ENCODE measurements around the gene TMEM132A.

TMEM132A gene

GRCh38 chr11:60985501-60985900 is 61.2 kb downstream of the TMEM132A start:
- H3K4me3 ChIP-seq (replicated peaks; ENCODE audit: low read depth, low read length): no peak overlapping the region
- TF ChIP-seq, protein P1, sequence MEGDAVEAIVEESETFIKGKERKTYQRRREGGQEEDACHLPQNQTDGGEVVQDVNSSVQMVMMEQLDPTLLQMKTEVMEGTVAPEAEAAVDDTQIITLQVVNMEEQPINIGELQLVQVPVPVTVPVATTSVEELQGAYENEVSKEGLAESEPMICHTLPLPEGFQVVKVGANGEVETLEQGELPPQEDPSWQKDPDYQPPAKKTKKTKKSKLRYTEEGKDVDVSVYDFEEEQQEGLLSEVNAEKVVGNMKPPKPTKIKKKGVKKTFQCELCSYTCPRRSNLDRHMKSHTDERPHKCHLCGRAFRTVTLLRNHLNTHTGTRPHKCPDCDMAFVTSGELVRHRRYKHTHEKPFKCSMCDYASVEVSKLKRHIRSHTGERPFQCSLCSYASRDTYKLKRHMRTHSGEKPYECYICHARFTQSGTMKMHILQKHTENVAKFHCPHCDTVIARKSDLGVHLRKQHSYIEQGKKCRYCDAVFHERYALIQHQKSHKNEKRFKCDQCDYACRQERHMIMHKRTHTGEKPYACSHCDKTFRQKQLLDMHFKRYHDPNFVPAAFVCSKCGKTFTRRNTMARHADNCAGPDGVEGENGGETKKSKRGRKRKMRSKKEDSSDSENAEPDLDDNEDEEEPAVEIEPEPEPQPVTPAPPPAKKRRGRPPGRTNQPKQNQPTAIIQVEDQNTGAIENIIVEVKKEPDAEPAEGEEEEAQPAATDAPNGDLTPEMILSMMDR (IDR thresholded peaks at IDR 0.05; ENCODE audit: low read depth, low read length, missing control alignments): no peak
- no peak for DNase-seq (ENCODE audit: extremely low read depth, low read depth)

DNA sequence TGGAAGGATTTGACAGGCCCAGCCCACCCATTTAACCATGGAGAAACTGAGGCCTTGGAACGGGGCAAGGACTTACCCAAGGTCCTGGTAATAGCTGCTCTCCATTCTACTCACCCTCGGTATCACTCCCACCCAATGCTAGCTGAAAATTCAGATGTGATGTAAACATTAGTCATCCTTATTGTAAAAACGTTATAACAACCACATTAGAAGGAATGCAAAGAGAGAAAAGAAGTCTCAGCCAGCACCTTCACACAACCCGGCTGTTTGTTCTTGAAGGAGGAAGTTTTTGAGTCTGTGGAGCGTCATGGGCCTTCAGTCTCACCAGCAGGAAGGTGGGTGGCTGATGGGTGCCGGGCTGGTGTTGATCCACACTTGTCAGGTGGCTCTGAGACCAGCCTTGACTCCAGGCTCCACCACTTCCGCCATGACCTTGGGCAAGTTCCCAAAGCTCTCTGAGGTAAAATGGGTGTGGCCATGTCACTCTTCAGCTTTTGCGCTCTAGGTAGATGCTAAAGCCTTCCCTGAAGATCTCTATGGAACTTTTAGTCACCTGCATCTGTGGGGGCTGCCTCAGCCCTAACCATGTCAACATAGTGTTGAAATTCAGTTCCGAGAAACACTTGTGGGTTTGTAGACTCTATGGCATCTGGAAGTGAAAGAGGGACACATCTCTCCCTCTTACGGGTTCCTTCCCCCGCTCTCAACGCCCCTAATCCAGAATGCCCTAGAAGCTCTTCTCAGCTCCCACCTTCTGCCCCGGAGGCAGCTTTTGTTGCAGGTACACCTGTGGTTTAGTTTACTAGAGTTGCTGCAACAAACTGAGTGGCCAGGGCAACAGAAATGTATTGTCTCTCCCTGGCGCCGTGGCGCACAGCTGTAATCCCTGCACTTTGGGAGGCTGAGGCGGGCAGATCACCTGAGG is 62.0 kb downstream of the TMEM132A start:
- DNase-seq (ENCODE audit: extremely low read depth, low read depth): no peak
- no peak overlapping the region for H3K4me3 ChIP-seq (replicated peaks; ENCODE audit: low read depth, low read length)
- TF ChIP-seq, protein P1 (IDR thresholded peaks at IDR 0.05; ENCODE audit: low read depth, low read length, missing control alignments): no peak

All from HFF-Myc (cell line).